HG02623 (cell line): ENCODE data around the gene TM9SF4.
"Not testable (repeated sequence)": the region's sequence is repeated elsewhere in the genome, so short reads cannot be mapped to it uniquely, and the experiment has no call there.

Experiments
- ATAC-seq: cut with Tn5 transposase; IDR thresholded peaks from one replicate; pipeline ENCODE4 v1.9.1; 2021; ENCODE audit warnings: moderate library complexity; ENCODE audit not compliant: unreplicated experiment

The TM9SF4 gene

GRCh38 chr20:32091888-32092346 lies 17.6 kb upstream of the TM9SF4 start:
- no peak for ATAC-seq

- ATAC-seq = no peak
These were observed 10.7 kb upstream of the TM9SF4 start for GRCh38 chr20:32098786-32099185.

- ATAC-seq = no peak
These were observed 611 bp upstream of the TM9SF4 start for GRCh38 chr20:32108814-32109391.

- ATAC-seq = peak; percentile 19
These were observed 725 bp downstream of the TM9SF4 start for GRCh38 chr20:32110173-32110704.

GRCh38 chr20:32110727-32111126 lies 1.2 kb downstream of the TM9SF4 start:
- ATAC-seq = no peak

- no peak for ATAC-seq
These were observed 1.7 kb downstream of the TM9SF4 start for GRCh38 chr20:32111156-32111686.

GRCh38 chr20:32111753-32112152 lies 2.2 kb downstream of the TM9SF4 start:
- ATAC-seq = no peak

- ATAC-seq = no peak
These were observed 3.3 kb downstream of the TM9SF4 start for GRCh38 chr20:32112841-32113240.

GRCh38 chr20:32113591-32114260 lies 4.2 kb downstream of the TM9SF4 start:
- no peak for ATAC-seq

- no peak for ATAC-seq
These were observed 4.9 kb downstream of the TM9SF4 start for GRCh38 chr20:32114305-32114960.

- no peak for ATAC-seq
These were observed 5.8 kb downstream of the TM9SF4 start for GRCh38 chr20:32115211-32115767.

- no peak for ATAC-seq
These were observed 6.6 kb downstream of the TM9SF4 start for GRCh38 chr20:32116079-32116521.

- not testable (repeated sequence) for ATAC-seq
These were observed 7.3 kb downstream of the TM9SF4 start for GRCh38 chr20:32116796-32117195.

- ATAC-seq = not testable (repeated sequence)
These were observed 8.9 kb downstream of the TM9SF4 start for GRCh38 chr20:32118427-32118826.

GRCh38 chr20:32119734-32120133 lies 10.2 kb downstream of the TM9SF4 start:
- ATAC-seq = no peak

- not testable (repeated sequence) for ATAC-seq
These were observed 12.4 kb downstream of the TM9SF4 start for GRCh38 chr20:32121908-32122307.

- ATAC-seq = no peak
These were observed 13.6 kb downstream of the TM9SF4 start for GRCh38 chr20:32123088-32123487.

GRCh38 chr20:32124916-32125454 lies 15.5 kb downstream of the TM9SF4 start:
- ATAC-seq = no peak

GRCh38 chr20:32125506-32125905 lies 16.0 kb downstream of the TM9SF4 start:
- ATAC-seq = no peak

- no peak for ATAC-seq
These were observed 17.4 kb downstream of the TM9SF4 start for GRCh38 chr20:32126919-32127318.

- no peak for ATAC-seq
These were observed 17.8 kb downstream of the TM9SF4 start for GRCh38 chr20:32127347-32127746.
